Sigmoid colon (tissue), 7 donors: ENCODE measurements around the gene NUMA1. TPM values are rescaled to one million over a fixed set of nuclear protein-coding genes. Genes with fewer than 3 reads are reported as not detected.

Experiments used
- DNase-seq: peaks from one replicate; pipeline ENCODE4 v3.0.0-alpha.2; 2019
- H3K27ac ChIP-seq, 4 donors: fragments of 200-600 bp; sonication (generic); one replicate each; pipeline ENCODE4 v1.5.1; 2016 to 2019; ENCODE audit warnings: mild to moderate bottlenecking in 1 of 4
- H3K27me3 ChIP-seq, 3 donors: fragments of 200-600 bp; sonication (generic); one replicate each; pipeline ENCODE4 v1.5.1; 2019; ENCODE audit warnings: mild to moderate bottlenecking in 1 of 3
- H3K36me3 ChIP-seq, 4 donors: fragments of 200-600 bp; sonication (generic); one replicate each; pipeline ENCODE4 v1.5.1; 2016 to 2019
- H3K4me1 ChIP-seq, 4 donors: fragments of 200-600 bp; sonication (generic); one replicate each; pipeline ENCODE4 v1.5.1; 2017 to 2019
- H3K4me3 ChIP-seq, 4 donors: fragments of 200-600 bp; sonication (generic); one replicate each; pipeline ENCODE4 v1.5.1; 2017 to 2019; ENCODE audit warnings: mild to moderate bottlenecking in 2 of 4, moderate library complexity in 1 of 4
- H3K9me3 ChIP-seq, 4 donors: fragments of 200-600 bp in 3 of 4; sonication (generic) in 3 of 4; one replicate each; pipeline versions ENCODE4 v1.5.1 to v1.6.1; 2013 to 2019
- EP300 ChIP-seq, 4 donors: sonication (generic); formaldehyde crosslinking; IDR thresholded peaks; one replicate each; pipeline ENCODE4 v1.6.1; 2017; ENCODE audit warnings: antibody characterized with exemption in 4 of 4
- POLR2A ChIP-seq, 2 donors: fragments of 450-650 bp; IDR thresholded peaks; one replicate each; pipeline ENCODE4 v1.6.1; 2016; ENCODE audit warnings: antibody characterized with exemption in 2 of 2, mild to moderate bottlenecking in 2 of 2, moderate library complexity in 2 of 2
- POLR2AphosphoS5 ChIP-seq, 4 donors: sonication (generic); formaldehyde crosslinking; IDR thresholded peaks; one replicate each; pipeline ENCODE4 v1.6.1; 2017; ENCODE audit warnings: antibody characterized with exemption in 4 of 4
- WGBS, 2 donors: extraction: QIAGEN DNeasy Blood & Tissue Kit; methylation state at CpG; one replicate each; pipeline ENCODE4 v1.1.7; 2013; 5-methylcytosine and 5-hydroxymethylcytosine counted together
- intact Hi-C: fragments of 100-400 bp; cut with DNase I; formaldehyde crosslinking; loops from one replicate; pipeline ENCODE4 v1.15.1; 2023
- polyA plus RNA-seq, 3 donors: library from polyadenylated mRNA; stranded (reverse); fragments of 200-250 nt; gene quantifications; one replicate each; pipeline ENCODE4 v1.2.3, GENCODE V29; 2013
- total RNA-seq, 4 donors: library from RNA; depleted of rRNA; stranded (reverse); fragments of >200 nt; gene quantifications; one replicate each; pipeline ENCODE4 v1.1.0, GENCODE V29; 2016
- TF ChIP-seq, protein P1 (sequence below), 4 experiments: fragments of 450-650 bp in 3 of 4; fragments of 200-600 bp in 1 of 4; IDR thresholded peaks; one replicate each; pipeline ENCODE4 v1.5.1; 2016 to 2019; ENCODE audit warnings: antibody characterized with exemption in 4 of 4, mild to moderate bottlenecking in 3 of 4, moderate library complexity in 2 of 4
- donor health status: healthy with polysubstance abuse.
- donor health status: Bipolar disorder and iron deficiency.
- donor health status: healthy.

Gene NUMA1
- total and polyA plus RNA-seq, 7 donors, result 99.1 to 343 (median 249) TPM

DNA sequence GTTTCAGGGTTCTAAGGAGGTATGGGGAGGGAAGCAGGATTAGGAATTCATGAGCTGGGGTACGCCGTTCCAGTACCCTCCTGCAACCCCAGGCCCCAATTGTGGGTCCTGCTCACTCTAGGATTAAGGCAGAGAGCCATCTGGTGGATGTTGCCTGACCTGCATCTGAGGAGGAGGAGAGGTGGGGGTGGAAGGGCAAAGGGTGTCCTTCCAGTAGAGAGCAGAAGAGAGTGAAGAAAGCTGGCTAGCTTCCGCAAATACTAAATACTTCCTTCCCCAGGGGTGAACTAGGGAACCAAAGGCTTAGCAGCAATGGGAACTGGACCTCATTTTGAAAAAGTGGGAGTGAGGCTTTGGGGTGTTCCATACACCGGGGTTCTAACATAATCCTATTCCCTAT is 10.9 kb upstream of the NUMA1 start:
- intact Hi-C loops, result loop anchor here (1.0 to 5.0 kb wide), 2 partner anchors 66 to 114 kb away; no protein-coding TSS in a partner anchor

GRCh38 chr11:72088076-72088808 is 7.9 kb upstream of the NUMA1 start:
- DNase-seq, result no peak
- intact Hi-C loops, result no loop called here
- peaks cover 0 to 11% (median 5%) of the 10 kb centered on the region in 4 donors for H3K36me3 ChIP-seq
- H3K27ac ChIP-seq, result no peak overlapping the region
- WGBS, 2 donors, result 83 to 92% methylated on average over 4 of the region's 4 CpGs
- H3K4me1 ChIP-seq, result peaks cover 0 to 13% (median 10%) of the 10 kb centered on the region in 4 donors
- no peaks in the 10 kb centered on the region for H3K27me3 ChIP-seq
- H3K4me3 ChIP-seq, result no peak overlapping the region
- no peaks in the 10 kb centered on the region for H3K9me3 ChIP-seq
- TF ChIP-seq EP300 (IDR thresholded peaks at IDR 0.05) (no peak), POLR2AphosphoS5 (IDR thresholded peaks at IDR 0.05) (no peak), POLR2A (IDR thresholded peaks at IDR 0.05) (no peak)
- TF ChIP-seq, protein P1, sequence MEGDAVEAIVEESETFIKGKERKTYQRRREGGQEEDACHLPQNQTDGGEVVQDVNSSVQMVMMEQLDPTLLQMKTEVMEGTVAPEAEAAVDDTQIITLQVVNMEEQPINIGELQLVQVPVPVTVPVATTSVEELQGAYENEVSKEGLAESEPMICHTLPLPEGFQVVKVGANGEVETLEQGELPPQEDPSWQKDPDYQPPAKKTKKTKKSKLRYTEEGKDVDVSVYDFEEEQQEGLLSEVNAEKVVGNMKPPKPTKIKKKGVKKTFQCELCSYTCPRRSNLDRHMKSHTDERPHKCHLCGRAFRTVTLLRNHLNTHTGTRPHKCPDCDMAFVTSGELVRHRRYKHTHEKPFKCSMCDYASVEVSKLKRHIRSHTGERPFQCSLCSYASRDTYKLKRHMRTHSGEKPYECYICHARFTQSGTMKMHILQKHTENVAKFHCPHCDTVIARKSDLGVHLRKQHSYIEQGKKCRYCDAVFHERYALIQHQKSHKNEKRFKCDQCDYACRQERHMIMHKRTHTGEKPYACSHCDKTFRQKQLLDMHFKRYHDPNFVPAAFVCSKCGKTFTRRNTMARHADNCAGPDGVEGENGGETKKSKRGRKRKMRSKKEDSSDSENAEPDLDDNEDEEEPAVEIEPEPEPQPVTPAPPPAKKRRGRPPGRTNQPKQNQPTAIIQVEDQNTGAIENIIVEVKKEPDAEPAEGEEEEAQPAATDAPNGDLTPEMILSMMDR (IDR thresholded peaks at IDR 0.05), result no peak

More for the DNA sequence above, 10.9 kb upstream of the NUMA1 start:
- TF ChIP-seq POLR2A (IDR thresholded peaks at IDR 0.05) (no peak), POLR2AphosphoS5 (IDR thresholded peaks at IDR 0.05) (peak in 1 of 4 donors; percentile 22), EP300 (IDR thresholded peaks at IDR 0.05) (no peak)
- TF ChIP-seq, protein P1 (IDR thresholded peaks at IDR 0.05), result peak; percentile 88 to 94 (median 90)
- Histone ChIP-seq H3K4me3 (no peak overlapping the region), H3K4me1 (peaks cover 0 to 13% (median 10%) of the 10 kb centered on the region in 4 donors), H3K9me3 (no peaks in the 10 kb centered on the region), H3K36me3 (peaks cover 0 to 29% (median 7%) of the 10 kb centered on the region in 4 donors), H3K27ac (peak overlapping the region; percentile 14 to 62 (median 58)), H3K27me3 (no peaks in the 10 kb centered on the region)
- WGBS, 2 donors, result 17 to 34% methylated on average over 4 of the region's 4 CpGs
- DNase-seq, result peak; percentile 83

GRCh38 chr11:72085621-72086351 is 5.4 kb upstream of the NUMA1 start:
- TF ChIP-seq POLR2AphosphoS5 (IDR thresholded peaks at IDR 0.05) (no peak), POLR2A (IDR thresholded peaks at IDR 0.05) (no peak), EP300 (IDR thresholded peaks at IDR 0.05) (no peak)
- TF ChIP-seq, protein P1 (IDR thresholded peaks at IDR 0.05), result no peak
- intact Hi-C loops, result no loop called here
- Histone ChIP-seq H3K4me1 (peaks cover 0 to 11% (median 10%) of the 10 kb centered on the region in 4 donors), H3K4me3 (no peak overlapping the region), H3K36me3 (peaks cover 0 to 11% (median 5%) of the 10 kb centered on the region in 4 donors), H3K27ac (no peak overlapping the region), H3K27me3 (no peaks in the 10 kb centered on the region), H3K9me3 (no peaks in the 10 kb centered on the region)
- DNase-seq, result no peak
- WGBS, 2 donors, result 40 to 73% methylated on average over 3 of the region's 3 CpGs

- no peak for DNase-seq
- Histone ChIP-seq H3K27ac (no peak overlapping the region), H3K27me3 (no peaks in the 10 kb centered on the region), H3K4me3 (no peak overlapping the region), H3K4me1 (peaks cover 0 to 9% (median 9%) of the 10 kb centered on the region in 4 donors), H3K9me3 (no peaks in the 10 kb centered on the region), H3K36me3 (peaks cover 0 to 8% (median 4%) of the 10 kb centered on the region in 4 donors)
- TF ChIP-seq, protein P1 (IDR thresholded peaks at IDR 0.05), result no peak
- TF ChIP-seq POLR2AphosphoS5 (IDR thresholded peaks at IDR 0.05) (no peak), POLR2A (IDR thresholded peaks at IDR 0.05) (no peak), EP300 (IDR thresholded peaks at IDR 0.05) (no peak)
- 70 to 87% methylated on average over 1 of the region's 1 CpG for WGBS, 2 donors
- intact Hi-C loops, result no loop called here
These were observed 4.6 kb upstream of the NUMA1 start for GRCh38 chr11:72084965-72085364.
